ENCODE measurements around the gene NFASC.

Gene NFASC

DNA sequence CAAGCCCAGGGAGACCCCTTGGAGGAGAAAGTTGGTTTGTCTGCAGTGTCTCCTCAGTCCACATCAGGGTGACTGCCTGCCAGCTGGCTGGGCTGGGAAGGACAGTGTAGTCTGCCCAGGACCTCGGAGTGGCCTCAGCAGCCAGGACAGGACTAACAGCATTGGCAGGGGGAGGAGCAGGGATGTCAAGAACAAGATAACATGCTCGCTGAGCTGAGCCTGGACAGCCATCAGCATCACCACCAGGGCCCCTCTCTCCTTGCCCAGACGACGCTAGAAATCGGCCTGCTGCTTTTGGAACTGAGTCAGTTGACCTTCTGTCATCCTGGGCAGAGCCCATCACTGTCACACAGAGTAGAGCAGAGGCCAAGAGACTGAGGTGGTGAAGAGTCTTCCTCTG is 88.7 kb downstream of the NFASC start:
- Histone ChIP-seq H3K9me3 (ENCODE audit: control insufficient read depth, insufficient read depth, low read length) (no peaks in the 10 kb centered on the region), H3K36me3 (ENCODE audit: control insufficient read depth, insufficient read depth, low read length) (peaks cover 3% of the 10 kb centered on the region; the same call in 1 of the 2 replicates), H3K27ac (ENCODE audit: low read depth, low read length) (no peak overlapping the region), H3K9ac (ENCODE audit: low read depth, low read length) (no peak overlapping the region), H3K27me3 (ENCODE audit: control insufficient read depth, insufficient read depth, low read length) (no peaks in the 10 kb centered on the region), H3K4me1 (ENCODE audit: control insufficient read depth, insufficient read depth, low read length) (peaks cover 5% of the 10 kb centered on the region; the same call in 1 of the 2 replicates), H3K4me3 (ENCODE audit: low read depth, low read length) (no peak overlapping the region)

DNA sequence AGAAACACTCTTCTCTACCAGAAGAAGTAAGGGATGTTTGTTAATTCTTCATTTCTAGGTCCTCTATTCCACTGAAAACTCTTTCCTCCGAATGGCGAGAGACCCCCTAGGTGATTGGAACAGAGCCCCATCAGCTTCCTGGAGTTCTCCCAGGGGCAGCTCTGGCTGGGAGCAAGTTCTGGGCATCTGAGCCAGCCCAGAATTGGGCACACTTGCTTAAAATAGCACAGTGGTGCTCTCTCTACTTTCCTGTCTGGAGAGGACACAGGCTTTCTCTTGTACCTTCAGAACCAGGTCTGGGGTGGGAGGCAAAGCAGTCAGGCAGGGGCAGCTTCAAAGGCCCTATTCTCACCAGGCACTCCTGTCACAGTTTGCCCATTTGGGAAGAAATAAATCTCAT is 89.2 kb downstream of the NFASC start:
- H3K4me1 ChIP-seq (ENCODE audit: control insufficient read depth, insufficient read depth, low read length), result peaks cover 5% of the 10 kb centered on the region; the same call in 1 of the 2 replicates
- no peak overlapping the region for H3K4me3 ChIP-seq (ENCODE audit: low read depth, low read length)
- H3K9ac ChIP-seq (ENCODE audit: low read depth, low read length), result no peak overlapping the region
- no peak overlapping the region for H3K27ac ChIP-seq (ENCODE audit: low read depth, low read length)
- H3K36me3 ChIP-seq (ENCODE audit: control insufficient read depth, insufficient read depth, low read length), result peaks cover 3% of the 10 kb centered on the region; the same call in 1 of the 2 replicates
- H3K9me3 ChIP-seq (ENCODE audit: control insufficient read depth, insufficient read depth, low read length), result no peaks in the 10 kb centered on the region
- H3K27me3 ChIP-seq (ENCODE audit: control insufficient read depth, insufficient read depth, low read length), result no peaks in the 10 kb centered on the region

DNA sequence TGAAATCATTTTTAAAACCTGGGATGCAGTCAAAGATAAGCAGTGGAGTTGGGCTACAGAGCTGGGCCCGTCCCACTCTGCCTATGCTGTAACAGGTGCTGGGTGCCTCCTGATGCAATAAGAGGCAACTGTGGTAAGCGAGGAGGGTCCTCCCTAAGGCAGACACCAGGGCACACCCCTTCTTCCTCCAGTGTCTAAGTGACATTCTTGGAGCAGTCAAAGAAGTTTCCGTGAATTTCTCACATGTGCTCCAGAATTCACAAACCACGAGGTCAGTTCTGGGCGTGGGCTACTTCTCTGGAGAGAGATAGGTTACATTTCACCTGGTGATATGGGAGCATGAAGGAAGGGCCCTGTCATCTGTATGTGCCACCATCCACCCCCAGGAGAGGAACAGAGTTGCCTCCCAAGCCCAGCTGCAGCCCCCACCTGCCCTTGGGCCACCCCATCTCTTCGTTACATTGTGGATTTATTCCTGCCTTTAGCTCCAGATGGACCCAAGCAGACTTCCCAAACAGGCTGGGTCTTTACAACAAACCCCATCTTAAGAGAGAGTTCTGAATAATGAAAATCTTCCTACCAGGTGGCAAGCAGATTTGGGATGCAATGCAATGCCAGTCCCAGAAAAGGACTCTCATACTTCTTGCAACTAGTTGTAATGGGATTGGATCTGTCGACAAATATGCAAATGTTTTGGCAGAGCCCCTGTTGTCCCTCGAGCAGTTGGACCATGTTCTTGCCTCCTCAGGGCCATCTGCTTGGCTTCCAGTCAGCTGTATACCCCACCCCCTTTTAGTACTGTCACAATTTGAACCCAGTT is 89.9 kb downstream of the NFASC start:
- H3K4me3 ChIP-seq (ENCODE audit: low read depth, low read length), result no peak overlapping the region
- no peak overlapping the region for H3K9ac ChIP-seq (ENCODE audit: low read depth, low read length)
- H3K9me3 ChIP-seq (ENCODE audit: control insufficient read depth, insufficient read depth, low read length), result no peaks in the 10 kb centered on the region
- H3K4me1 ChIP-seq (ENCODE audit: control insufficient read depth, insufficient read depth, low read length), result peaks cover 5% of the 10 kb centered on the region; the same call in 1 of the 2 replicates
- peaks cover 3% of the 10 kb centered on the region; the same call in 1 of the 2 replicates for H3K36me3 ChIP-seq (ENCODE audit: control insufficient read depth, insufficient read depth, low read length)
- no peak overlapping the region for H3K27ac ChIP-seq (ENCODE audit: low read depth, low read length)
- H3K27me3 ChIP-seq (ENCODE audit: control insufficient read depth, insufficient read depth, low read length), result no peaks in the 10 kb centered on the region

DNA sequence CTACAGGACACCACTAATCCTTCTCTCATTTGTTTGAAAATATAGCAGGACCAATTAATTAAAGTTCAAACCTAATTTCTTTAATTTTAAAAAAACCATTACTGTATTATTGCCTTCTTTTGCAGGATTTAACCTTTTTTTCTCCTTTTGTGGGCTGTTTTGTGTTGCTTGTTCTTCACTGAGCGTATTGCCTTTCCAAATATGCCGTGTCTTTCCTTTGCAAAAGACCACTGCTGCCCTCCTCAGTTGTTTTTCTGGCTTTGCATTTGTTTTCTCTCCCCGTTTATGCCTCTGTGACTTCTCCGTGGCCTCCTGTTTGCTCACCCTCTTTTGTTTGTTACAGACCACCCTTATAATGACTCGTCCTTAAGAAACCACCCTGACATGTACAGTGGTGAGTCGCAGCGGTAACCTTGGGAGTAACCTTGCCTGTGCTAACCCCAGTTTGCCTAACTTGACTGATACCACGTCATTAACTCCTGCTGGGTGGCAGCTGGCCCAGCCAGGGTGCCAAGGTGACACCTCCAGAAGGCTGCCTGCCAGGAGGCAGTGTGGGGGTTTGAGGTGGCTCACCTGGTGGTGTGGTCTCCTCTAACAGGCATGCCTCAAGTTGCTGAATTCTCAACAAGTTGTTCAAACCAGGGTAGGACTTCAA is 91.2 kb downstream of the NFASC start:
- Histone ChIP-seq H3K9me3 (ENCODE audit: control insufficient read depth, insufficient read depth, low read length) (no peaks in the 10 kb centered on the region), H3K9ac (ENCODE audit: low read depth, low read length) (no peak overlapping the region), H3K27me3 (ENCODE audit: control insufficient read depth, insufficient read depth, low read length) (no peaks in the 10 kb centered on the region), H3K4me3 (ENCODE audit: low read depth, low read length) (no peak overlapping the region), H3K36me3 (ENCODE audit: control insufficient read depth, insufficient read depth, low read length) (peaks cover 3% of the 10 kb centered on the region; the same call in 1 of the 2 replicates), H3K27ac (ENCODE audit: low read depth, low read length) (no peak overlapping the region), H3K4me1 (ENCODE audit: control insufficient read depth, insufficient read depth, low read length) (peaks cover 5% of the 10 kb centered on the region; the same call in 1 of the 2 replicates)

DNA sequence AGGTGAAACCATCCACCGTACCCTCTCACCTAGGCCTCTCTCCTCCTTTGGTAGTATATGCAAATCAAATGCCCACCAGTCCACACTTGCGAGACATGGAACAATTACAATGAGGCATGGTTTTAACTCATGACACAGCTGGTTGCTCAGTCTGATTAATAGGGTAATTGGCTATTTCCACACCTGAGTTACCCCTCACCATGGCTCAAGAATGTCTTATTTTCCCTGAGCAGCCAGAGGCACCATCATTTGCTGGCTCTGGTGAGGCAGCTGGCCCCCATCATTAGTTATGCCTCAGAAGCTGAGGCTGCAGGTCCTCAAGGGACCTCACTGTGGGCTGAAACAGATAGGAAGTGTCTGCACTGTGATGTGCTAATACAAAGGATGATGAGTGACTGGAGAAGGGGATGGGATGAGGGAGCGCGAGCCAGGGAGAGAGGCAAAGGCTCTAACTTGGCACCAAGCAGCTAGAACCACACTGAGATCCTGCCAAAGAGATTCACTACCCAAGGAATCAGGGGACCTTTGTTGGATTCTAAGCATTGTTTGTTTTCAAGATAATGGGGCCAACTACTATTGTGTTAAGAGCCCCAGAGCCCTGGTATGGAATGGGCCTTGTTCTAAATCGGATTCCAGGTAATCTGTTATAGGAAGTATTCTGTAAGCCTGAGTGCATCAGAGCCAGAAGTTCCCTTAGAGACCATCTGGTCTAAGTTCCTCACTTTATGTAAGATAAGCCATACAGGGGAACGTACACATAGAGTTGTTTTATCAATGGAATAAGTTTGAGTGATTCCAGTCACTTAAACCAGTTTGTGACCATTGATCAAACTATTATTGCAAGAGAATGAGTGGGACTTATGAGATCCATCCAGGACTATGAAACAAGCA is 92.3 kb downstream of the NFASC start:
- no peak overlapping the region for H3K27ac ChIP-seq (ENCODE audit: low read depth, low read length)
- no peaks in the 10 kb centered on the region for H3K27me3 ChIP-seq (ENCODE audit: control insufficient read depth, insufficient read depth, low read length)
- H3K4me3 ChIP-seq (ENCODE audit: low read depth, low read length), result no peak overlapping the region
- H3K4me1 ChIP-seq (ENCODE audit: control insufficient read depth, insufficient read depth, low read length), result peaks cover 5% of the 10 kb centered on the region; the same call in 1 of the 2 replicates
- H3K9ac ChIP-seq (ENCODE audit: low read depth, low read length), result no peak overlapping the region
- H3K36me3 ChIP-seq (ENCODE audit: control insufficient read depth, insufficient read depth, low read length), result peaks cover 3% of the 10 kb centered on the region; the same call in 1 of the 2 replicates
- no peaks in the 10 kb centered on the region for H3K9me3 ChIP-seq (ENCODE audit: control insufficient read depth, insufficient read depth, low read length)

DNA sequence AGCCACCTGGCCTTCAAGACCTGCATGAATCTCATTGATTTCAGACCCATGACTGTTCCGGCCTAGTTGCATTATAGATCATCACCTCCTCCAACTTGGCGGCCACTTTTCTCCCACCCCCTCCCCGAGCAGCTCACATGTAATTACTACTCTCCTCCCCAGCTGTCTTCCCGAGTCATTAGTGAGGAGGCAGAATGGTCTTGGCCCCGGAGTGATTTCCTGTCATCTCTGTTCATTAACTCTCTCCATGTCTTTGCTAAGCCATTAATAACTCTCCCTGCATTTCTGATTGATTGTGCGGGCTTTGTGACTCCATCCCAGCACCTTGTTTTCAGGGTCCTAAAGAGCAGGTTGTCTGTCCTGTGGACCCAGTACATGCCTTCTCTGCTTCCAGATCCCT is 96.8 kb downstream of the NFASC start:
- Histone ChIP-seq H3K4me1 (ENCODE audit: control insufficient read depth, insufficient read depth, low read length) (no peaks in the 10 kb centered on the region), H3K4me3 (ENCODE audit: low read depth, low read length) (no peak overlapping the region), H3K27ac (ENCODE audit: low read depth, low read length) (no peak overlapping the region)

DNA sequence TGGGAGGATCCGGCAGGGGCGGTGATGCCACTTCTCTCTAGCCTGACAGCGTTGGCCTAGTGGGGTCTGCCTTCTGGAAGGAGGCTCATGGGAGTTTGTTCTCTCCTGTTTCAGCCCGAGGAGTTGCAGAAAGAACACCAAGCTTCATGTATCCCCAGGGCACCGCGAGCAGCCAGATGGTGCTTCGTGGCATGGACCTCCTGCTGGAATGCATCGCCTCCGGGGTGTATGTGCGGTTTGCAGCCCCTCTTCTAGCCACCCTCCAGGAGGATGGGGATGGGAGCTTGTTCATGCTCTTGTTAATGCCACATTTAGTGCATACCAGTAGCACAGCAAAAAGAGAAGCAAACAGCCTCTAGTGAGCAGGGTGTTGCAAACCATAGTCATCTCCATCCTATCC is 97.5 kb downstream of the NFASC start:
- H3K9ac ChIP-seq (ENCODE audit: low read depth, low read length), result no peak overlapping the region
- no peaks in the 10 kb centered on the region for H3K4me1 ChIP-seq (ENCODE audit: control insufficient read depth, insufficient read depth, low read length)
- H3K27ac ChIP-seq (ENCODE audit: low read depth, low read length), result no peak overlapping the region
- no peaks in the 10 kb centered on the region for H3K36me3 ChIP-seq (ENCODE audit: control insufficient read depth, insufficient read depth, low read length)
- H3K27me3 ChIP-seq (ENCODE audit: control insufficient read depth, insufficient read depth, low read length), result no peaks in the 10 kb centered on the region
- H3K9me3 ChIP-seq (ENCODE audit: control insufficient read depth, insufficient read depth, low read length), result no peaks in the 10 kb centered on the region
- H3K4me3 ChIP-seq (ENCODE audit: low read depth, low read length), result no peak overlapping the region

More for the DNA sequence above, 96.8 kb downstream of the NFASC start:
- Histone ChIP-seq H3K9ac (ENCODE audit: low read depth, low read length) (no peak overlapping the region), H3K9me3 (ENCODE audit: control insufficient read depth, insufficient read depth, low read length) (no peaks in the 10 kb centered on the region), H3K27me3 (ENCODE audit: control insufficient read depth, insufficient read depth, low read length) (no peaks in the 10 kb centered on the region), H3K36me3 (ENCODE audit: control insufficient read depth, insufficient read depth, low read length) (no peaks in the 10 kb centered on the region)

DNA sequence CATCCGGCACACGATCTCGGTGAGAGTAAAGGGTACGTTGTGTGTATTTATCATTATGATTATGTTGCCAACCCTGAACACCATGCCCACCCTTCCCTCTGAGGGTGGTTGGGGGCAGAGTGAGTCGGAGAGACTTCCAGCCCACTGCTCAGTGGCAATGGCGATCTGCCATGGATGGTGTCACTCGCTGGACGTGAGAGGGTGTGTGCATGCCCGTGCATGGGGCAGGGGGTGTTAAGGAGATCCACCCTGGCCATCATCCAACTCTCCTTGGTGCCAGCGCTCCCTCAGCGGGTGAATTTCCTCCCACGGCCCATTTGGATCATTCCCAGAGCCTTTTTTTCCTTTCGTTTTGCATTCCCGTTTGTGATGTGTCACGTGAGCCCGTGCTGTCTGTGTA is 98.3 kb downstream of the NFASC start:
- H3K9me3 ChIP-seq (ENCODE audit: control insufficient read depth, insufficient read depth, low read length), result no peaks in the 10 kb centered on the region
- H3K4me3 ChIP-seq (ENCODE audit: low read depth, low read length), result no peak overlapping the region
- H3K27ac ChIP-seq (ENCODE audit: low read depth, low read length), result no peak overlapping the region
- no peaks in the 10 kb centered on the region for H3K27me3 ChIP-seq (ENCODE audit: control insufficient read depth, insufficient read depth, low read length)
- no peaks in the 10 kb centered on the region for H3K36me3 ChIP-seq (ENCODE audit: control insufficient read depth, insufficient read depth, low read length)
- H3K4me1 ChIP-seq (ENCODE audit: control insufficient read depth, insufficient read depth, low read length), result no peaks in the 10 kb centered on the region
- H3K9ac ChIP-seq (ENCODE audit: low read depth, low read length), result no peak overlapping the region

DNA sequence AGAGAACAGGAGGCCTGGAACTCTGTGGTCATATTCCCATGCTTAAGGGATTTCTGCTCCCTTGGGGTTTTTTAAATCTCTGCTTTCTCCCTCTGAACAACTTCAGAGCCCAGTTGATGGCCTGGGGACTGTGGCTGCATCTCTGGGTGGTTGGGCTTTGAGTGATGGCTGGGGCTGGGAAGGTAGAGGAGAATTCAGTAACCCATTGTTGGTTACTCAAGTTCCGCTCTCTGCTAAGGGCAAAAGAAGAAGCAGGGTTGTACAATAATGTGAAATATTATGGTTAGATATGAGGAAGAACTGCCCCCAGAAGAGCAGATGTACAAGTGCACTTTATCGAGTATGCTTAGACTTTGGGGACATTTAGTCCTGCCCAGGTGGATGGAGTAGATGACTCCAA is 100.3 kb downstream of the NFASC start:
- no peak overlapping the region for H3K9ac ChIP-seq (ENCODE audit: low read depth, low read length)
- H3K9me3 ChIP-seq (ENCODE audit: control insufficient read depth, insufficient read depth, low read length), result no peaks in the 10 kb centered on the region
- no peaks in the 10 kb centered on the region for H3K4me1 ChIP-seq (ENCODE audit: control insufficient read depth, insufficient read depth, low read length)
- H3K36me3 ChIP-seq (ENCODE audit: control insufficient read depth, insufficient read depth, low read length), result no peaks in the 10 kb centered on the region
- H3K27me3 ChIP-seq (ENCODE audit: control insufficient read depth, insufficient read depth, low read length), result no peaks in the 10 kb centered on the region
- H3K27ac ChIP-seq (ENCODE audit: low read depth, low read length), result no peak overlapping the region
- H3K4me3 ChIP-seq (ENCODE audit: low read depth, low read length), result no peak overlapping the region

DNA sequence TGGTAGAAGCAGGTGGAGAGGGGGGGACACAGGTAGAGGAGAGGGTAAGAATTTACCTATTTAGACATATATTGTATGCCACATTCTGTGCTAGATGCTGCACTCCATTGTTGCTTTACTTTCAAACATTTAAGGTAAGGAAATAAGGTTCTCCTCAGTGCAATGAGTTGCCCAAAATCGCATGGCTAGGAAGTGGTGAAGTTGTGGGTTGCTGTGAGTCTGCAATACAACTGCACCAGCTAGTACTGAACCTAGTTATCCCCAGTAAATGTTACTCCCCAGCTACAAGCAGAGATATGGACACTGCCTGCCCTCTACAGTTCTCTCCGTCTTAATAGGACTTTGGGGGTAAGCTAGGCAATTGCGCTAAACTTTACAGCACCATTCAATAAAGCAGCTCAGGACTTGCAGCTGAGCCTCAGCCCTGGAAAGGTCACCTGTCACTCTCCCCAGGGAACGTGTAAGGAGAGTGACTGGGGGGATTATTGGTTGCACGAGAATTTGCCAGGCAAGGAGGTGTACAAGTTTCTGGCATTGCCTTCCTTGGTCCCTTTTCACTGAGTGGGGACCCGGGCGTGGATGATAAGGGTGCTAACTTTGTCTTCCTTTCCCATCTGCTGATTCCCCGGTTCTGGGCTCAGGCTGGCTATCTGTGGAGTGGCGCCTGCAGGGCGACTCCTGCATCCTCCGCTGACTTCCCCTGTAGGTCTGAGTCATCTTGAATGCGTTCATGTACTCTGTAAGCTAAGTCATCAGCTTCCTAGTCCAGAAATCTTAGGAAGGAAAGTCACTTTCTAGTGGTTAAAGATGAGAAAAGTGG is 101.1 kb downstream of the NFASC start:
- no peaks in the 10 kb centered on the region for H3K36me3 ChIP-seq (ENCODE audit: control insufficient read depth, insufficient read depth, low read length)
- H3K27me3 ChIP-seq (ENCODE audit: control insufficient read depth, insufficient read depth, low read length), result no peaks in the 10 kb centered on the region
- no peak overlapping the region for H3K27ac ChIP-seq (ENCODE audit: low read depth, low read length)
- no peak overlapping the region for H3K4me3 ChIP-seq (ENCODE audit: low read depth, low read length)
- no peak overlapping the region for H3K9ac ChIP-seq (ENCODE audit: low read depth, low read length)
- H3K9me3 ChIP-seq (ENCODE audit: control insufficient read depth, insufficient read depth, low read length), result no peaks in the 10 kb centered on the region
- no peaks in the 10 kb centered on the region for H3K4me1 ChIP-seq (ENCODE audit: control insufficient read depth, insufficient read depth, low read length)
